Suprapubic skin (tissue), 4 donors: ENCODE measurements around the gene MAST4.

Source experiments
- POLR2A ChIP-seq, 2 donors: fragments of 450-650 bp; IDR thresholded peaks; one replicate each; pipeline ENCODE4 v1.6.1; 2017; ENCODE audit warnings: antibody characterized with exemption in 2 of 2, mild to moderate bottlenecking in 2 of 2, moderate library complexity in 2 of 2
- POLR2AphosphoS5 ChIP-seq, 3 donors: sonication (generic); formaldehyde crosslinking; IDR thresholded peaks; one replicate each; pipeline ENCODE4 v1.6.1; 2017; ENCODE audit warnings: antibody characterized with exemption in 3 of 3
- TF ChIP-seq, protein P1 (sequence below), 2 donors: fragments of 200-600 bp in 1 of 2; fragments of 450-650 bp in 1 of 2; sonication (generic) in 1 of 2; IDR thresholded peaks; one replicate each; pipeline ENCODE4 v1.5.1; 2016 to 2019; ENCODE audit warnings: antibody characterized with exemption in 2 of 2, mild to moderate bottlenecking in 1 of 2, moderate library complexity in 1 of 2

- TF ChIP-seq, protein P1, sequence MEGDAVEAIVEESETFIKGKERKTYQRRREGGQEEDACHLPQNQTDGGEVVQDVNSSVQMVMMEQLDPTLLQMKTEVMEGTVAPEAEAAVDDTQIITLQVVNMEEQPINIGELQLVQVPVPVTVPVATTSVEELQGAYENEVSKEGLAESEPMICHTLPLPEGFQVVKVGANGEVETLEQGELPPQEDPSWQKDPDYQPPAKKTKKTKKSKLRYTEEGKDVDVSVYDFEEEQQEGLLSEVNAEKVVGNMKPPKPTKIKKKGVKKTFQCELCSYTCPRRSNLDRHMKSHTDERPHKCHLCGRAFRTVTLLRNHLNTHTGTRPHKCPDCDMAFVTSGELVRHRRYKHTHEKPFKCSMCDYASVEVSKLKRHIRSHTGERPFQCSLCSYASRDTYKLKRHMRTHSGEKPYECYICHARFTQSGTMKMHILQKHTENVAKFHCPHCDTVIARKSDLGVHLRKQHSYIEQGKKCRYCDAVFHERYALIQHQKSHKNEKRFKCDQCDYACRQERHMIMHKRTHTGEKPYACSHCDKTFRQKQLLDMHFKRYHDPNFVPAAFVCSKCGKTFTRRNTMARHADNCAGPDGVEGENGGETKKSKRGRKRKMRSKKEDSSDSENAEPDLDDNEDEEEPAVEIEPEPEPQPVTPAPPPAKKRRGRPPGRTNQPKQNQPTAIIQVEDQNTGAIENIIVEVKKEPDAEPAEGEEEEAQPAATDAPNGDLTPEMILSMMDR (IDR thresholded peaks at IDR 0.05), result no peak
- no peak for TF ChIP-seq POLR2AphosphoS5 (IDR thresholded peaks at IDR 0.05)
- no peak for TF ChIP-seq POLR2A (IDR thresholded peaks at IDR 0.05)
These were observed 7.0 kb downstream of the MAST4 start for GRCh38 chr5:66603164-66603563.
